Measurements from ENCODE around the gene AURKA.

GRCh38 chr20:56422824-56423189 lies 30.8 kb upstream of the AURKA start:
- TF ChIP-seq CTCF (conservative IDR thresholded peaks at IDR 0.05; ENCODE audit: low read depth, low read length) (no peak), EZH2 (IDR thresholded peaks at IDR 0.05; ENCODE audit: low read length, unreplicated experiment) (no peak)
